ENCODE results near the gene PRCD.

The PRCD gene

GRCh38 chr17:76539631-76540271, at the start of gene PRCD:
TSS of gene PRCD (plus strand) at chr17:76540044. CDS start at chr17:76540142, 98 bp downstream.
- TF ChIP-seq CTCF (conservative IDR thresholded peaks at IDR 0.05), result no peak
- H3K27ac ChIP-seq, result no peak within 1 kb of the TSS

- H3K27ac ChIP-seq, result no peak overlapping the region
- TF ChIP-seq CTCF (conservative IDR thresholded peaks at IDR 0.05), result no peak
Observed at GRCh38 chr17:76490112-76490710, 49.6 kb upstream of the PRCD start.

GRCh38 chr17:76491271-76492122, 48.3 kb upstream of the PRCD start:
- no peak for TF ChIP-seq CTCF (conservative IDR thresholded peaks at IDR 0.05)
- H3K27ac ChIP-seq, result no peak overlapping the region

- no peak overlapping the region for H3K27ac ChIP-seq
- no peak for TF ChIP-seq CTCF (conservative IDR thresholded peaks at IDR 0.05)
Observed at GRCh38 chr17:76492123-76492988, 47.5 kb upstream of the PRCD start.

- no peak overlapping the region for H3K27ac ChIP-seq
- TF ChIP-seq CTCF (conservative IDR thresholded peaks at IDR 0.05), result no peak
Observed at GRCh38 chr17:76492989-76493501, 46.8 kb upstream of the PRCD start.

GRCh38 chr17:76493505-76494167, 46.2 kb upstream of the PRCD start:
- no peak overlapping the region for H3K27ac ChIP-seq
- TF ChIP-seq CTCF (conservative IDR thresholded peaks at IDR 0.05), result no peak
